GM19023 (cell line): ENCODE data around the gene SLC12A8.

Experiments used
- ATAC-seq: cut with Tn5 transposase; IDR thresholded peaks from one replicate; pipeline ENCODE4 v1.9.1; 2021; ENCODE audit warnings: mild to moderate bottlenecking, moderate library complexity; ENCODE audit not compliant: unreplicated experiment

Gene SLC12A8

DNA sequence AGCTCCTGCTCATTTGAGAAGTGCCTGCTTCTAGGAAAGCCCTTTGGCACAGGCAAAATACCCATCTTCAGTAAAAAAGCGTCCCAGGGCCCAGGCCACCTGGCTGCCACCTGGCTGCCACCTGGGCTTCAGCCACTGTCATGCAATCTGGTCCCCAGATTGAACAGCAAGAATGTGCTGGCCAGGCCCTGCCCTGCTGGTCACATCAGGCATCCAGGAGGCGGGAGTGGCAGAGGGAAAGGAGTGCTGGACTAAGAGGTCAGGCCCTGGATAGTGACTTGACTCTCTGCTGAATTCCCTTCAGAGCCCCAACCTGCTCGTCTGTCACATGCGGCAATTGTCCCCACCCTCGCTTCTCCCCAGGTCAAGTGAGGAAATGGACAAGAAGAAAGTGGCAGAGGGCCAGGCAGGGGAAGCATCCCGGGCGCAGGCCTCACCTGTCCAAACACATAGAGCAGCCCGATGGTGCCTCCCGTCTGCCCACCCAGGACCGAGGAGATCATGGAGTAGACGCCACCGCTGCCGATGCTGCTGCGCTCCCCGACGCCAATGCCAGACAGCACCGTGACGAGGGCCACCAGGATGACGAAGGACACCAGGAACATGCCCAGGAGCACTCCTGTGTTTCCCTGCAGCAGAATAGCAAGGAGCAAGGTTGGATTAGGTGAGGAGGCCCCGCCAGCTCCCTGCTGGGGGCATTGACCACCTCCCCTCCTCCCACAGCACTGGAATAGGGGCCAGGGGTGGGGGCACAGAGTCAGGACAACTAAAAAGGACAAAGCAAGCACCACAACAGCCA lies 25.5 kb downstream of the SLC12A8 start:
- peak; percentile 33 for ATAC-seq

- peak; percentile 78 for ATAC-seq
Observed at GRCh38 chr3:125186261-125186787, 26.2 kb downstream of the SLC12A8 start.

- ATAC-seq, result no peak
Observed at GRCh38 chr3:125185805-125186204, 26.7 kb downstream of the SLC12A8 start.

DNA sequence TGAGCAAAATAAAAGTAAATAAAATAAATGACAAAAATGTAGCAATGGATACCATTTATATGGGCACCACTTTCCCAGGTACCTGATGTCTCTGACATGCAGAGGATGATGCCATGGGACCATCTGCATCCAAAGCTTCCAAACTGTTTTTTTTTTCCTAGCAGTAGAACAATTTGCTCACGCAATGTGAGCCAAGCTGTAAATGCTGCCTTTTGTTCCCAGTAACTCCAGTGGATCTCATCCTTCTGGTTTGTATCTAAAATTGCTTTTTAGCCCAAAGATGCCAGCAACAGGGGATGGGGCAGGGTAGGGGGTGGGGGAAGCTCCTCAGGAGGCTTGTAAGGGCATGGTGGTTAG lies 32.7 kb downstream of the SLC12A8 start:
- ATAC-seq, result no peak

GRCh38 chr3:125179143-125179883 lies 33.2 kb downstream of the SLC12A8 start:
- ATAC-seq, result no peak

GRCh38 chr3:125177746-125178145 lies 34.8 kb downstream of the SLC12A8 start:
- no peak for ATAC-seq

DNA sequence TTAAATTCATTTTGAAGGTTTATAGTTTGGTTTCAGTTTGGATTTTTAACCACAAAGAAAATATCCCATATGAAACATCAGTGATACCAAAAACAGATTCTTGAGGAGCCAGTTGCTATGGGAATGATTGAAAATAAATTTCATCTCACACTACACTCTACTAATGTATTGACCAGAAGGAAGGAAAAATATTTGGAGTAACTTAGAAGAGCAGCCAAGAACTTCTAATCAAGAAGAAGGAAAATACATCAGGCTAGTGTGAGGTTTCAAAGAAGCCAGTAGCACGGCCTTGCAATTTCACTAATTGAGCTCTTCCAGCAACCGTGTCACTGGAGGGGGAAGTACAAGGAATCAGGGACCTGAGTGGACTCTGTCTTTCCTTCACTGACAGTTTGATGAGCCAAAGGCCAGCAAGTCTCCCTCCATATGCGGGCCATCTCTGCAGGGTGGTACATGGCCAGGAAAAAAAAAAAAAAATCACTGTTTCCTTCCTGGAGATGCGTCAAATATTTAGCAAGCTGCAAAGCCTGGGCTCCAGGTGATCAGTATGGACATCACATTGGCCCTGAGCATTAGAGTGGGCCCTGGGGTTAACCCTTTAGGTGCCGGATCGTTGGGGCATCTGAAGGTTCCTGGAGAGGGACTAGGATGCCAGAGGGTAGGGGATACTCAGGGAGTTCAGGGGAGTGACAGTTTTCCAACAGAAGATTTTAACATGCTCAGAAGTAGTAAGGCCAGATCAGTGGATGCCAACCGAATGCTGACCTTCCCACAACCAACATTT lies 37.1 kb downstream of the SLC12A8 start:
- ATAC-seq, result no peak

DNA sequence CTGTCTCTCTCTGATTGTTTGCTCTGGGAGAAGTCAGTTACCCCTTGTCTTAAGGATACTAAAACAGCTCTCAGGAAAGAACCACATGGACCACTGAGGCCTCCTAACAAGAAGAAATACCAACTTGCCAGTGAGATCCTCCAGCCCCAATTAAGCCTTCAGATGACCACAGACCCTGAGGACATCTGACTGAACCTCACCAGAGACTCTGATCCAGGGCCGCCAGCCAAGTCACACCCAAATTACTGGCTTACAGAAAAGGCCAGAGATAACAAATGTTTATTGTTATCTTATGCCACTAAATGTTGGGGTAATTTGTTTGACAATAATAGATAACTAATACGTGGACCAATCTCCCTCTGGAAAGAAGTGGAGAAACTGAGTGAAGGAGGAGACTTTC lies 40.2 kb downstream of the SLC12A8 start:
- no peak for ATAC-seq

DNA sequence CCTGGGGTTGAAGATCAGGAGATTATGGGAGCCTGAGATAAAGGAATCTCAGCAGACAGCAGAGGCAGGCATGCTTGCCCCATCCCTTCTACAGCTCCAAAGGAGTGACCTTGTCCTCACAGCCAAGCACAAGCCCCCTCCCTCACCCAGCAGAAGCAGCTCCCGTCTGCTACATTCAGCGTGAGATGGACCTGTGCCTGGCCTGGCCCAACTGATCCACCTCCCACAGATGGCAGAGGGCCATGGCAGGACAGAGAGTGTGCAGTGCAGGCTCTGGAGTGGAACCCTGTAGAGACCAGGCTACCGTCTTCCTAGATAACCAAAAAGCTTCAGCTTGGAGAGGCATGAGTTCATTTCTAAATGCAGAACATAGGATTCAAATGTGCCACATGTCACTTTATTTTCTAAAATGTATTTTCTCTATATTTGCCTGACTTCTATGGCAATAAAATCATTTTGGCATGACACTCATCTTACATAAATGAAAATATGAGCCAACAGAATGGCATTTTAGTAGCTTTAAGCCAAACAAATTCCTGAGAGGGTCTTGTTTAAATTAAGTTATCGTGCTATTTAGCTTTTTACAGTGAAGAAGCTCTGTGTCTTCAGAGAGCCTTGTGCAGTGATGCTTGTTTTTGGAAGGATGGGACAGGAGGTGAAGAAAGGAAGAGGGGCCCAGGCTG lies 43.7 kb downstream of the SLC12A8 start:
- no peak for ATAC-seq

DNA sequence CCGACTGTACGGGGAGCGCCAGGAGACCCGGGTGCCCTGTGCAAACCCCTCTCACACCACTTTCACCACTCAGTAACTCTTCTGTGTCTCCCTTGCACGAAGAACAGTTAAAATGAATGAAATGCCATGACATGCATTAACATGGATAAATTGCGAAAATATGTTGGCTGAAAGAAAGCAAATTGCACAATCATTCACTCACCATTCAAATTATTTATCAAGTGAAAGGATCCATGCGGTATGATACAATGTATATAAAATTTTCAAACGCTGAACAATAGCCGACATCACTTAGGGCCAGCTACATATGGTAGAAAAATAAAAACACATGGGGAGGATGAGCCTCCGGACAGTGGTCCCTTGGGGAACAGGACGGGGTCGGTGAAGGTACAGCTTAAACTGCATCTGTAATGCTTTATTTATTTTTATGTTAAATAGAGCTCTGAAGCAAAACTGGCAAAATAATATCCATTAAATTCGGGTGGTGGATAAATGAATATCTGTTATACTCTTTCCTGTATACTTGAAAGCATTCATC lies 45.9 kb downstream of the SLC12A8 start:
- no peak for ATAC-seq

DNA sequence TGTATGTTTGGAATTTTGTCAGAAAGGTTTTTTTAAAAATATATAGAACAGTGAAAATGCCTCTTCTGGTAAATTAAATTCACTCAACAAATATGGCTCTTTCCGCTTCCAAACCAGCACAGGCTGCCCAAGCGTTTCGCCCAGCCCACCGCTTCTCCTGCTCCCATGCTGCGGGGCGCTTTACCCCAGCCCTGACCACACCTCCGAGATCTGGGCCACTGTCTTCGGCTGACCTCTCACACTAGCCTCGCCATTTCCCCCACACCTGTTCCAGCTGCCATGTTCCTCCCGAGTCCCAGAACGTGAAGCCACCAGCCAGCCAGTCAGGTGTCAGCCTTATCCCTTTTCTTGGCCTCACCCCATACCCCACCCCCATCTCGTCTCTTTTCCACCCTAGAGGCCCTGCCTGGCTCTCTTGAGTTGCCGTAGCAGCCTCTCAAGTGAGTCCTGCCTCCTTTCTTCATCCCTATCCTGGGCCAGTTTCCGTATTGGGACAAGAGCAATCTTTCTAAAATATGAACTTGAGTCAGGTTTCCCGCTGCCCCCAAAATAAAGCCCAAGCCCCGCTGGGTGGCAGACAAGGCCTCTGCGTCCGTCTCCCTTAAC lies 46.5 kb downstream of the SLC12A8 start:
- no peak for ATAC-seq

- no peak for ATAC-seq
Observed at GRCh38 chr3:125165189-125165947, 47.2 kb downstream of the SLC12A8 start.

- no peak for ATAC-seq
Observed at GRCh38 chr3:125163739-125164601, 48.6 kb downstream of the SLC12A8 start.

DNA sequence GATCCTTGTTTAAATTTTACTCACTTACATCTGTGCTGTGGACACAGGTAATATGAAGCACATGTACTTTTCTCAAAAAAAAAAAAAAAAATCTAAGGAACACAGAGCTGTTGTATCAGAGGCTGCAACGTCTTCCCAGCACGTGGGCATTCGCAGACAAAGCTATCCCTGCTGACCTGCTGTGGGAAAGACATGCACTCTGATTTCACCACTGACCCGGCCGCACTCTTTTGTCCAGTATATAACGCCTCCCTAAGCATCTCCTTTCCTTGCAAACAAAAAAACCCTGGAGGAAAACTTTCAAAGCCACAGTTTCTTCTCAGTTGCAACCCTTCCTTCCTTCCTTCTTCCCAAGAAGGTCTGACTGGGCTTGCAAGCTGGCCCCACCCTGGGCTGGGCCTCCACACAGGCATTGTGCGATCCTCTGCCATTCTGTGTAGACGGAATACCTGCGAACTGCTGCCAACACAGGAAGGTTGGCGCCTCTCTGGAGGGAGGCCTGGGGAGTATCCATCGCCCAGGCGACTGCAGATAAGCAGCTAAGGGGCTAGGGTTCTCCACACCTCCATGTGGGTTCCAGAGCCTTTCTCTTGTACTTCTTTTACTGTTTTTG lies 50.8 kb downstream of the SLC12A8 start:
- no peak for ATAC-seq

- ATAC-seq, result no peak
Observed at GRCh38 chr3:125160606-125161371, 51.8 kb downstream of the SLC12A8 start.

DNA sequence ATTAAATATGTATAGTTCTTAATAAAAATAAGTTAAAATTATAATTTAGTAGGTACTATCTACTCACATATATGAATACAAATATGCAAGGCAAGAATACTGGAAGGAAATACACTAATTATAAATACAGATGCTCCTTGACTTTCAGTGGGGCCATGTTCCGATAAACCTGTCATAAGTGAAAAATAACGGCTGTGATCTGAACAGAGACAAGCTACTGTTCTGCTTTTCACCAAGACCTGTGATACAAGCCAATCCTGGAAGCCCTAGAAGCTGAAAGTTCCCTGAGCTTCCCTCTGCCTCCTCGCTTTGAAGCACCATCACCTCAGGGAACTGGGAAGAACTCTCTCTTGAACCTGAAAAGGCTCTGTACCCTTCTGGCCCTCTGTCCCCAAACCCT lies 55.4 kb downstream of the SLC12A8 start:
- no peak for ATAC-seq

DNA sequence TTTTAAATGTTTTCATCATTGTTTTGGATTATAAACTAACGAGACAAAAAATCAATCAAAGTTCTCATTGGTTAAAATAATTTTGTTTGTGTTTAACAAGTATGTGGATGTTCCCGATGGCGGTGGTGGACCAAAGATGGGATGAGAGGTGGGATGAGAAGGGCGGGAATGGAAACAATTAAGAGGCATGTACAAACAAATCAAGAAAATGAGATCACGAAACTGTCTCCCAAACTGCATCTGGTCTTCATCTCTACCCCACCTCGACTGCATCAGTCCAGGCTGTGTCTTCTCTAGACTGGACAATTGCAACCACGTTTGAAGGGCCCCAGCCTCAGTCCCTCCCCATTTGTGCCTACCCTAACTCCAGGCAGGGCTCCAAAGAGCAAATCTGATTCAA lies 56.1 kb downstream of the SLC12A8 start:
- ATAC-seq, result no peak
